GM10248 (cell line): ENCODE measurements around the gene S100B.

Experiments
- CTCF ChIA-PET: fragments of 300-600 bp; sonication (Branson Sonifier 250); formaldehyde crosslinking; extraction: SDS; loops from one replicate; lab custom pipeline; 2021; ENCODE audit warnings: antibody characterized with exemption; lab: Yijun Ruan, JAX
- POLR2A ChIA-PET: fragments of 350-650 bp; sonication (Branson Sonifier 250); formaldehyde crosslinking; extraction: SDS; loops from one replicate; lab custom pipeline; 2020; ENCODE audit warnings: antibody characterized with exemption; lab: Yijun Ruan, JAX
- DNase-seq: peaks from one replicate; pipeline ENCODE4 v3.0.0; 2012; ENCODE audit errors: extremely low spot score
- TF ChIP-seq, protein P1 (sequence below): IDR thresholded peaks from 2 replicates; pipeline ENCODE4 v1.5.1; 2012; ENCODE audit warnings: mild to moderate bottlenecking, low read depth; ENCODE audit errors: extremely low read depth, missing control alignments, control extremely low read depth

Gene S100B

DNA sequence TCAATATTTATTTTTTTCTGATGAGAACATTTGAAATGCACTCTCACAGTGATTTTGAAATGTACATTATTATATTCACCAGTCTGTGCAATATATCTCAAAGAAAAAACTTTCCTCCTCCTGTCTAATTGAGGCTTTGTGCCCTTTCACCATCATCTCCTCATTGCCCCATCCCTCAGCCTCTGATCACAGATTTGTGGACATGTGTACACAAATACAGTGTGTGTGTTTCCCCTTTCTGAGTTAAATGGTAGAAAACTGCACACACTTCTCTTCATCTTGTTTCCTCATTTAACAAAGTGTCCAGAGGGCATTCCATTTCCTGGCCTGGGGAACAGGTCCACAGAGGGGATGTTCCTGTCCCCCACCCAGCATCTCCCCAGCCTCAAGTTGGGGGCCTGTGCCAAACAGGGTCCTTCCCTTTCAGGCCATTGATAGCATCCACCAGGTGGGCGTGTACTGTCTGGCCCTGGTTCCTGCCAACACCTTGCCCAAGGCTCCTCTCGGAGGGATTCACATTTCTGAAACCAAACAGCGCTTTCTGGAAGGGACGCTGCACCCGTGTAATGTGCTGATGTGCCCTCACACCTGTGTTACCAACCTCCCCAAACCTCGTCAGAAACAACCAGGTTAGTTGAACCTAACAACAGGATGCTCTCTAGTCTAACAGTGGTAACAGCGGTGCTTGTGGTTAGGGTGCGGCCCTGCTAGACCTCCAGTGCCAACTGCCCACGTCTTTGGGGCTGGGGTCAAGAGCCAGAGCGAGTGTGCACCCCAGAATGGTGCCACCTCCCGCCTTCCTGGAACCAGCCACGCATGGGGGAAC is 54.6 kb downstream of the S100B start:
- POLR2A ChIA-PET: no interaction called here
- no peak for DNase-seq
- TF ChIP-seq, protein P1, sequence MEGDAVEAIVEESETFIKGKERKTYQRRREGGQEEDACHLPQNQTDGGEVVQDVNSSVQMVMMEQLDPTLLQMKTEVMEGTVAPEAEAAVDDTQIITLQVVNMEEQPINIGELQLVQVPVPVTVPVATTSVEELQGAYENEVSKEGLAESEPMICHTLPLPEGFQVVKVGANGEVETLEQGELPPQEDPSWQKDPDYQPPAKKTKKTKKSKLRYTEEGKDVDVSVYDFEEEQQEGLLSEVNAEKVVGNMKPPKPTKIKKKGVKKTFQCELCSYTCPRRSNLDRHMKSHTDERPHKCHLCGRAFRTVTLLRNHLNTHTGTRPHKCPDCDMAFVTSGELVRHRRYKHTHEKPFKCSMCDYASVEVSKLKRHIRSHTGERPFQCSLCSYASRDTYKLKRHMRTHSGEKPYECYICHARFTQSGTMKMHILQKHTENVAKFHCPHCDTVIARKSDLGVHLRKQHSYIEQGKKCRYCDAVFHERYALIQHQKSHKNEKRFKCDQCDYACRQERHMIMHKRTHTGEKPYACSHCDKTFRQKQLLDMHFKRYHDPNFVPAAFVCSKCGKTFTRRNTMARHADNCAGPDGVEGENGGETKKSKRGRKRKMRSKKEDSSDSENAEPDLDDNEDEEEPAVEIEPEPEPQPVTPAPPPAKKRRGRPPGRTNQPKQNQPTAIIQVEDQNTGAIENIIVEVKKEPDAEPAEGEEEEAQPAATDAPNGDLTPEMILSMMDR: no peak
- CTCF ChIA-PET: no interaction called here

DNA sequence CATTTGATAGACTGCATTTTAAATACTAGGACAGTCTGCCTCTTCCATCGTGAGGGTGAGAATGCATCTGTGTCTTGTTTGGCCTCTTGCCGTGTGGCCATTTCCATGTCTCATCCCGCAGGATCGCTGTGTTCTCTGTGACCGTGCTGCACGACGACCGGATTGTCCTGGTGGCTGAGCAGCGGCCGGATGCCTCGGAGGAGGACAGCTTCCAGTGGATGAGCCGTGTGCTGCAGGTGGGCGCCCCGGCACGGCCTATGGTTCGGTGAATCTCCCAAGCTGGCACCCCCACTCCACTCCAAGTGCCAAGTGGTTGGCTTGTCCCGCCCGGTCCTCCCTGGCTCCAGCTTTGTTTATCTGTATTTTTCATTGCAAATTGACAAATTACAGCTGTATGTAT is 55.2 kb downstream of the S100B start:
- TF ChIP-seq, protein P1: no peak
- CTCF ChIA-PET: no interaction called here
- no peak for DNase-seq
- POLR2A ChIA-PET: no interaction called here
